Activated T-helper 9 cell treated with anti-CD3 and anti-CD28 coated beads, Interleukin-2, amount 50 U/mL, for 16 hours (primary cell): ENCODE data around the gene TRIP13.

Experiments used
- DNase-seq: peaks from one replicate; pipeline ENCODE4 v3.0.0-alpha.2; 2020; ENCODE audit warnings: low read depth

Gene TRIP13

DNA sequence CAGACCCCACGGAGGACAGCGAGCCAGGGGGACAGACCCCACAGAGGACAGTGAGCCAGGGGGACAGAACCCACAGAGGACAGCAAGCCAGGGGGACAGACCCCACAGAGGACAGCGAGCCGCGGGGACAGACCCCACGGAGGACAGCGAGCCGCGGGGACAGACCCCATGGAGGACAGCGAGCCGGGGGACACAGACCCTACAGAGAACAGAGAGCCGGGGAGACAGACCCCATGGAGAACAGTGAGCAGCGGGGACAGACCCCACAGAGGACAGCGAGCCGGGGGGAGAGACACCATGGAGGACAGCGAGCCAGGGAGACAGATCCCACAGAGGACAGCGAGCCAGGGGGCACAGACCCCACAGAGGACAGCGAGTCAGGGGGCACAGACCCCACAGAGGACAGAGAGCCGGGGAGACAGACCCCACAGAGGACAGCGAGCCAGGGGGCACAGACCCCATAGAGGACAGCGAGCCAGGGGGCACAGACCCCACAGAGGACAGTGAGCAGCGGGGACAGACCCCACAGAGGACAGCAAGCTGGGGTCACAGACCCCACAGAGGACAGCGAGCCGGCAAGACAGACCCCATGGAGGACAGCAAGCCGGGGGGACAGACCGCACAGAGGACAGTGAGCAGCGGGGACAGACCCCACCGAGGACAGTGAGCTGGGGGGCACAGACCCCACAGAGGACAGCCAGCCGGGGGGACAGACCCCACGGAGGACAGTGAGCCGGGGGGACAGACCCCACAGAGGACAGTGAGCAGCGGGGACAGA lies 37.5 kb upstream of the TRIP13 start:
- DNase-seq = no peak

DNA sequence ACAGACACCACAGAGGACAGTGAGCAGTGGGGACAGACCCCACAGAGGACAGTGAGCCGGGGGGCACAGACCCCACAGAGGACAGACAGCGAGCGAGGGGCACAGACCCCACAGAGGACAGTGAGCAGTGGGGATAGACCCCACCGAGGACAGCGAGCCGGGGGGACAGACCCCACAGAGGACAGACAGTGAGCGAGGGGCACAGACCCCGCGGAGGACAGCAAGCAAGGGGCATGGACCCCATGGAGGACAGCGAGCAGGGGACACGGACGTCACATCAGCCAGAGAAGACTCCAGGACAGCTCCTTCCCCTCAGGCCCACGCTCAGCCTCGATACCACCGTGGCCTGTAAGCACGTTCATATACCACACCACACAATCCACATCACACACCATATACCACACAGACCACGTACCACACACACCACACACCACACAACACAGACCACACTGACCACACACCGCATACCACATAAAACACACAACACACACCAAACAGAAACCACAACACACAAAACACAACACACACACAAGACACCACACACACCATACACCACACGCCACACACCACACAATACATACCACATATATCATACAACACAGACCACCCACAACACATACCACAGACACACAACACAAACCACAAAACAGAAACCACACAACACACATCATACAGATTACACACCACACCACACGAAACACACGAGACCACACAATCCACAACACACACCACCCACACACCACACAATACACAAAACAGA lies 36.7 kb upstream of the TRIP13 start:
- no peak for DNase-seq

GRCh38 chr5:856531-857425 lies 35.9 kb upstream of the TRIP13 start:
- DNase-seq = no peak

DNA sequence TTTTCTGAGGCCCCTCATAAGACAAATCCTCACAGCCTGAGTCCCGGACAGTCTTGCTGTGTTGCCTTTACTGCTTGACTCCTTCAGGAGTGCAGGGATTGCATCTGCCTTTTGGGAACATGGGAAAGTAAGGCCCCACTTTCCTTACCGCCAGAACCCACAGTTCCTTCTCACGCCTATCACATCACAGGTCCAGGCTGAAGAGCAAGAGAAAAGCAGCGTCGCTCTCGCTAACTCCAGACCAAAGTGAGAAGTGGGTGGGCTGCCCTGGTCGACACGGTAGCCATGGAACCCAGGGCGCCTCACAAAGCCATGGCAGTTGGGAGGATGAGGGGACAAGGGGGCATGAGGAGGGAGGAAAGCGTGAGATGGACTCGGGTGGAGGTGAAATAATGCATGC lies 34.0 kb upstream of the TRIP13 start:
- DNase-seq = no peak

DNA sequence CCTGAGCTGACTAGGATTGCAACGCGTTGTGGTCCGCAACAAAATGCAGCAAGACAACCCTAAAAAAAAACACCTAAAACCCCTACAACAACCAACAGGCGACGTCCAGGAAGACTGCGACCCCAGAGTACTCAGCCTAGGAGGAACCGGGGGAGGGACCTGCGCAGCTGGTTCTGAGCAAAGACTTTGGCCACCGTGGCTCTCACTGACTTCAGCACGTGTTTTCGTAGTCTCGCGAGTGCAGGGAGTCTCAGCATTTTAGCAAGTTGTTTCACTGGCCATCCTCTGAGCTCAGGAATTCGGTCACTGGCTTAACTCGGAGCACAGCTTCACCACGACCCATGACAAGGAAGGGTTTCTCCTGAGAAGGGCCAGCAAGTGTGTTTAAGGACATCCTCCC lies 33.3 kb upstream of the TRIP13 start:
- DNase-seq = no peak

GRCh38 chr5:859798-860296 lies 32.8 kb upstream of the TRIP13 start:
- no peak for DNase-seq

DNA sequence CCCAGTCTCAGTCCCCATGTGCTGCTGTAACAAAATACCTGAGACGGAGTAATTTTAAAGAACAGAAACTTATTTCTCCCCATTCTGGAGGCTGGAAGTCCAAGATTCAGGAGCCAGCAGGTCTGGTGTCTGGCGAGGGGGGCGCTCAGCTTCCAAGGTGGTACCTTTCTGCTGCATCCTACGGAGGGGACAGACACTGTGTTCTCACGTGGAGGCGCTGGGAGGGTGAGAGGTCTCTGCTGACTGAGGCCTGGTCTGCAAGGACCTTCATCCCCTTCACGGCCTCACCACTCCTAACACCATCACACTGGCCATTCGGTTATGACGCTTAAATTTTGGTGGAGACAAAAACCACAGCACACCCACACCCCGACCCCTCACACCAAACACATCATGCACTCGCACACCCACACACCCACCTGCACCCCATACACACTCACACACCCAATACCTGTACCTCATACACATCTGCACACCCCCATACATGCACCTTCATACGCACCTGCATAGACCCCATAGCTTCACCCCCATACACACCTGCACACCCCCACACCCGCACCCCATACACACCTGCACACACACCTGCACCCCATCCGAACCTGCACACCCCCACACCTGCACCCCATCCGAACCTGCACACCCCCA lies 32.1 kb upstream of the TRIP13 start:
- no peak for DNase-seq

DNA sequence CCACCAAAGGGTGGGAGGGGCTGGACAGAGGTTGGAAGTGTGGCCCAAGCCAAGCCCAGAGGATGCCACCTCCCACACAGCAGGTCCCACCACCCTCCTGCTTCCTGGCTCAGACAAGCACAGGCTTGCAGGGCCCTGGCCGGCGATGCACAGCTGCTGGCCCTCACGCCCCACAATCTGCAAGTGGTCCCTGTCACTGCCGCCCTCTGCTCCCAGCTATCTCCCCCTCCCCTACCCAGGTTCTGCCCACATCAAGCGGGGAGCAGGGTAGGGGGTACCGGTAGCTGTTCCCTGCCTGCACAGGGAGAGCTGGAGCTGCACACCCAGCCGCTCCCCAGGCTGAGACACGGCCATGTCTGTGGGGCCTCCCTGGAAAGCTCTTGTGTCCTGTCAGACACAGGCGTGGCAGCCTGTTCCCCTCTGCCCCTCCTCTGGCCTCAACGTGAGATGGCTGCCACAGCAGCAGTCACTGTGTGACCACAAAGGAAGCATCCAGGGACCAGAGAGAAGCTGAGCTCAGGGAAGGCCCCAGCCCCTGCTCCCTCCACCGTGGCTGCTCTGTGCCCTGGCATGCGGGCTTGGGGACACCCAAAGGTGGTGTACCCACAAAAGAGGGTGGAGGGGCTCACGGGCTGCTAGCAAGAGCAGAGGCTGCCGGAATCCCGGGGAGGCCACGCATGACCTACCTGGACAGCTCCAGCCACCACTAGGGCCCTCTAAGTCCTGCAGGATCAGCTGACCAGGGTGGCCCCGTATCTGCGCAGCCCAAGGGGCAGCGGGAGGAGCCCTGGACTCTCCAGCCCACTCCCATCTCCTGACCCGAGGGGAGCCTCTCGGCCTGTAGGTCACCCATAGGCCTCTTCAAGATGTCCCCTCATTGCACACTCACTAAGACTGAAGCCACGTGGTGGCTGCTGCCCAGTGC lies 31.0 kb upstream of the TRIP13 start:
- DNase-seq = no peak

GRCh38 chr5:862367-863243 lies 30.1 kb upstream of the TRIP13 start:
- DNase-seq = no peak

GRCh38 chr5:863244-863805 lies 29.4 kb upstream of the TRIP13 start:
- DNase-seq = no peak

- no peak for DNase-seq
Measured at GRCh38 chr5:864492-865167, 28.1 kb upstream of the TRIP13 start.

DNA sequence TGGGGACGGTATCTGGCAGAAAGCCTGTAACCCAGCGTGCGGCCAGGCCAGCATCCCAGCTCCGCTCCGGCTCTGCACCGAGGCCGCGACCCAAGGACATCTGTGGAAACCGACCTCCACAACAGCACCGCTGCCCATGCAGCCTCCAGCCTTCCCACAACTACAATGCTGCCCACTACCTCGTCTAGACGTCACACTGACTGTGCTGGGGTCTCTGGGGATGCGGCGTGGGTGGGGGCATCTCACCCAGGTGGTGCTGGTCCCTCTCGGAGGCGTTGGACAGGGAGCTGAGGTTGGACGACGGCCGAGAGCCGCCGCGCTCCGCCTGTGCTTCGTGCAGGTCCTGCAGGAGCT lies 27.5 kb upstream of the TRIP13 start:
- no peak for DNase-seq

DNA sequence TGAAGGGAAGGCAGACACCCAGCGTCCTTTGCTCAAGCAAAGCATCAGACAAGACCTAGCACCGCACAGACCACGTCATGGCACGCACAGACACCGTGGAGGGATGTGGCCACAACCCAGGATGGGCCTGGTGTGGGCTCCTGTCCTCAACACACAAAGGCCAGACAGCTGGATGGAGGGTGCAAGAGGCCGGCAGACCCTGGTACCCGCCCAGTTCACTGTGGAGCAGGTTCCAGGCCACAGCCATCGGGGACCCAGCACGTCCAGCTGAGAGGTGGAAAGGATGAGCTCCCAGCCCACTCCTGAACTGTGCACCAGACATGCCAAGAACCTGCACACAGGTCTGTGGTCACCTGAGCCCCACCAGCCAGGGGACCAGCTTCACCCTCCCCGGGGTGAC lies 26.9 kb upstream of the TRIP13 start:
- no peak for DNase-seq

- DNase-seq = no peak
Measured at GRCh38 chr5:867300-867870, 25.3 kb upstream of the TRIP13 start.

DNA sequence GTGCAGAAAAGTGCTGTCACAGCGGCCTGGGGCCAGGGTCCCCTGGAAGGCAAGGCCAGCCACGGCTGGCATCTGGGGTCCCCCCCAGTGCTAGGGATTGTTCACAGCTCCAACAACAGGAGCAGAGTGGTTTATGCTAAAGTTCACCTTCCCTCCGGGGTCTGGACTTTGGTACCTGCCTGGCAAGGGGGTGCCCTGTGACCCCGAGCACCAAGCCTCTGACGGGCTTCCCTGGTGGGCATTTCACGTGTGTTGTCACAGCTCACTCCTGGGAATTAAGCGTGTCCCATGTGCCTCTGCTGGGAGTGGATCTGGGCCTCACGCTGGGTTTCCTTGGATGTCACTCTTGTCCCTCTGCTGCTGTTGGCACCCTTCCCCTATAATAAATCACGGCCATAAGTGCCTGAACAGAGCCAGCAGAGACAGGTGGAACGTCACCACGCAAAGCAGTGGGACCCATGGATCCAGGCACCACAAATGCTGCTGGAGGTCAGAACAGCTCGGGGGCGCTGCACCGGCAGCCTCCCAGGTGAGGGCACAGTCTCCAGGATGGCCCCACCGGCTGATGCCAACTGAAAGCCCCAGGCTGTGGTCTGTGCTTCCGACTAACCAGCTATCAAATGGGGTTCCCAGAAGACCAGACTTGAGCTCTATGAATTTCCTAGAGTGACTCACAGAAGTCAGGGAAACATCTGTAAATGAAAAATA lies 24.1 kb upstream of the TRIP13 start:
- DNase-seq = no peak

- no peak for DNase-seq
Measured at GRCh38 chr5:870956-871355, 21.7 kb upstream of the TRIP13 start.

- DNase-seq = no peak
Measured at GRCh38 chr5:871596-872298, 20.9 kb upstream of the TRIP13 start.
